Heart right ventricle (tissue), 16 donors: ENCODE results near the gene RMDN3. TPM values are rescaled to one million over a fixed set of nuclear protein-coding genes. Genes with fewer than 3 reads are reported as not detected.

Source experiments
- ATAC-seq, 8 donors: fragments of 200-7000 bp; cut with Tn5 transposase; one replicate each; pipeline ENCODE4 v1.9.1; 2020; ENCODE audit warnings: mild to moderate bottlenecking in 8 of 8, moderate library complexity in 8 of 8, moderate number of reproducible peaks in 1 of 8
- DNase-seq, 2 donors: peaks; one replicate each; pipeline ENCODE4 v3.0.0-alpha.2; 2020
- H3K27ac ChIP-seq, 10 donors: fragments of 200-600 bp; sonication (generic) in 2 of 10; one replicate each; pipeline versions ENCODE4 v1.5.0 to v1.8.0; 2020 to 2022; ENCODE audit warnings: mild to moderate bottlenecking in 3 of 10
- H3K27me3 ChIP-seq, 7 donors: fragments of 200-600 bp; one replicate each; pipeline ENCODE4 v1.8.0; 2021 to 2022; ENCODE audit warnings: mild to moderate bottlenecking in 2 of 7
- H3K36me3 ChIP-seq, 9 donors: fragments of 200-600 bp; sonication (generic) in 1 of 9; one replicate each; pipeline versions ENCODE4 v1.5.0 to v1.8.0; 2020 to 2022; ENCODE audit warnings: mild to moderate bottlenecking in 2 of 9
- H3K4me1 ChIP-seq, 9 donors: fragments of 200-600 bp; sonication (generic) in 1 of 9; one replicate each; pipeline versions ENCODE4 v1.5.0 to v1.8.0; 2020 to 2022; ENCODE audit warnings: mild to moderate bottlenecking in 4 of 9
- H3K4me3 ChIP-seq, 10 donors: fragments of 200-600 bp; sonication (generic) in 2 of 10; one replicate each; pipeline versions ENCODE4 v1.5.0 to v1.8.0; 2020 to 2022; ENCODE audit warnings: mild to moderate bottlenecking in 7 of 10, moderate library complexity in 2 of 10
- H3K9me3 ChIP-seq, 11 donors: fragments of 200-600 bp in 10 of 11; sonication (generic) in 2 of 11; one replicate each; pipeline versions ENCODE4 v1.5.0 to v1.8.0; 2013 to 2022; ENCODE audit warnings: mild to moderate bottlenecking in 2 of 11, control low read depth in 1 of 11, moderate library complexity in 1 of 11
- CTCF ChIP-seq, 9 donors: fragments of 200-600 bp; sonication (generic) in 2 of 9; IDR thresholded peaks; one replicate each; pipeline versions ENCODE4 v1.5.0 to v1.8.0; 2021 to 2022; ENCODE audit warnings: antibody characterized with exemption in 9 of 9, mild to moderate bottlenecking in 5 of 9, moderate library complexity in 1 of 9
- WGBS, 2 donors: extraction: QIAGEN DNeasy Blood & Tissue Kit; methylation state at CpG; one replicate each; pipeline ENCODE4 v1.1.7; 2013; ENCODE audit warnings: inconsistent platforms in 1 of 2; 5-methylcytosine and 5-hydroxymethylcytosine counted together
- intact Hi-C, 10 donors: fragments of 100-400 bp; cut with DNase I; formaldehyde crosslinking; loops; one replicate each; pipeline versions ENCODE4 v1.11.1 to v1.14.2; 2022
- polyA plus RNA-seq, 2 donors: library from polyadenylated mRNA; stranded (reverse); fragments of 200-250 nt; gene quantifications; one replicate each; pipeline ENCODE4 v1.2.3, GENCODE V29; 2013
- total RNA-seq, 10 donors: library from RNA; stranded (reverse); fragmentation: NEBNext Ultra II Directional in 3 of 10; extraction: Animal tissue kit (Norgen Biotek cat#: 25700) in 3 of 10; gene quantifications; one replicate each; pipeline versions ENCODE4 v1.2.1 to v1.2.4, GENCODE V29; 2021 to 2023
- donor health status: Arrhythmogenic right ventricular cardiomyopathy.
- donor health status: ischemic (EF 13 %, LVEDD 7.1; RV severe dilation, severe dysfunction).
- donor health status: healthy with polysubstance abuse.
- donor health status: DM: no; HTN: yes; CAD: no.
- donor health status: DM: no; HTN: no; CAD: no.
- donor health status: ischemic (EF 25% LVEDD 6.9; RV normal size, moderate dysfunction).
- donor health status: ischemic (EF 25% LVEDD 5.7; RV mildly dilated, moderate dysfunction).
- donor health status: healthy.
- donor health status: DM: yes; HTN: yes; CAD: no.
- donor health status: Ischemic cardiomyopathy.
- donor health status: ischemic (EF 35%, LVEDD 5.7; RV mildly dilated, moderate dysfunction).
- donor health status: nonischemic (EF 11% LVEDD 7.7; RV severe dilation, severe dysfunction).
- donor health status: DM: yes; HTN: yes; CAD: no.
- donor health status: PGD.
- donor health status: ischemic (EF 29% LVEDD 5.4; RV normal size, mild dysfunction).
- donor health status: nonischemic (EF 23%, LVEDD 6.1; RV moderate dilation, normal function).

RMDN3 gene
- total and polyA plus RNA-seq, 12 donors = 12.2 to 21.7 (median 17.6) TPM

- no peaks in the 10 kb centered on the region for H3K27me3 ChIP-seq
- H3K9me3 ChIP-seq = no peaks in the 10 kb centered on the region
- H3K4me3 ChIP-seq = no peak overlapping the region
- peaks cover 0 to 27% (median 0%) of the 10 kb centered on the region in 9 donors for H3K36me3 ChIP-seq
- peaks cover 0 to 51% (median 28%) of the 10 kb centered on the region in 9 donors for H3K4me1 ChIP-seq
- WGBS, 2 donors = 73 to 98% methylated on average over 3 of the region's 3 CpGs
- intact Hi-C loops = no loop called here
- no peak for ATAC-seq
- H3K27ac ChIP-seq = no peak overlapping the region
- no peak for TF ChIP-seq CTCF (IDR thresholded peaks at IDR 0.05)
- DNase-seq = no peak
These were observed 37.3 kb upstream of the RMDN3 start for GRCh38 chr15:40792394-40792793.

- WGBS, 2 donors = 83 to 93% methylated on average over 3 of the region's 3 CpGs
- no peak for ATAC-seq
- no peak overlapping the region for H3K4me3 ChIP-seq
- no peak for TF ChIP-seq CTCF (IDR thresholded peaks at IDR 0.05)
- no peak for DNase-seq
- intact Hi-C loops = no loop called here
- H3K36me3 ChIP-seq = peaks cover 0 to 33% (median 0%) of the 10 kb centered on the region in 9 donors
- H3K9me3 ChIP-seq = no peaks in the 10 kb centered on the region
- no peak overlapping the region for H3K27ac ChIP-seq
- H3K27me3 ChIP-seq = no peaks in the 10 kb centered on the region
- peaks cover 0 to 51% (median 26%) of the 10 kb centered on the region in 9 donors for H3K4me1 ChIP-seq
These were observed 35.7 kb upstream of the RMDN3 start for GRCh38 chr15:40790718-40791117.

- H3K27ac ChIP-seq = no peak overlapping the region
- ATAC-seq = no peak
- no peaks in the 10 kb centered on the region for H3K27me3 ChIP-seq
- peaks cover 0 to 43% (median 22%) of the 10 kb centered on the region in 9 donors for H3K4me1 ChIP-seq
- 95 to 97% methylated on average over 8 of the region's 8 CpGs for WGBS, 2 donors
- DNase-seq = no peak
- TF ChIP-seq CTCF (IDR thresholded peaks at IDR 0.05) = no peak
- intact Hi-C loops = no loop called here
- no peak overlapping the region for H3K4me3 ChIP-seq
- no peaks in the 10 kb centered on the region for H3K9me3 ChIP-seq
- peaks cover 0 to 33% (median 0%) of the 10 kb centered on the region in 9 donors for H3K36me3 ChIP-seq
These were observed 34.9 kb upstream of the RMDN3 start for GRCh38 chr15:40789999-40790398.

GRCh38 chr15:40789119-40789518 is 34.1 kb upstream of the RMDN3 start:
- peaks cover 0 to 35% (median 16%) of the 10 kb centered on the region in 9 donors for H3K4me1 ChIP-seq
- no peak for TF ChIP-seq CTCF (IDR thresholded peaks at IDR 0.05)
- H3K27ac ChIP-seq = no peak overlapping the region
- no peak overlapping the region for H3K4me3 ChIP-seq
- ATAC-seq = peak in 1 of 8 donors; percentile 17
- WGBS, 2 donors = 78 to 90% methylated on average over 5 of the region's 5 CpGs
- H3K27me3 ChIP-seq = no peaks in the 10 kb centered on the region
- H3K9me3 ChIP-seq = no peaks in the 10 kb centered on the region
- no peak for DNase-seq
- peaks cover 0 to 37% (median 0%) of the 10 kb centered on the region in 9 donors for H3K36me3 ChIP-seq
- intact Hi-C loops = no loop called here
